ENCODE measurements around the gene PCBP3. TPM values are rescaled to one million over a fixed set of nuclear protein-coding genes. Genes with fewer than 3 reads are reported as not detected.

PCBP3 gene
- total RNA-seq, 1 donor from 2014 or later, result 11.8 TPM

DNA sequence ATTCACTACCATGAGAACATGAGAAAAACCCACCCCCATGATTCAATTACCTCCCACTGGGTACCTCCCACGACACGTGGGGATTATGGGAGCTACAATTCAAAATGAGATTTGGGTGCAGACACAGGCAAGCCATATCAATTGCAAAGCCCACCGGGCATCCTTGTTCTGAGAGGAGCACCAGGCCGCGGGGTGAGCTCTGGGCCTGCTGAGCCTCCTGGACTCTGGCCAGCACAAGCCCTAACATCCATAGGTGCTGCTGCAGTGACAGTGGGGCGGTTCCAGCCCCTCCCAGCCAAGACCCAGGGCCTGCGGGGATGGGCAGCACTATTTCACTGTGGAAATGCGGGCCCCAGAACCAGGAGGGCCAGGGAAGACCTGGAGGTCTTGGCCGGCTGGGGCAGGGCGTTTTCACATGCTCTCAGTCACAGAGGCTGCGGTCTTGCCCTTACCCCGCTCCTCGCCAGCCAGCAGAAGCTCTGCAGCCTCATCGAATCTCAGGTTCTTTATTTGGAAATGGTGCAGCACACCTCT is 103.8 kb downstream of the PCBP3 start:
- H3K27ac Mint-ChIP-seq (ENCODE audit: unreplicated experiment), result peak overlapping the region; percentile 71
- peaks cover 13% of the 10 kb centered on the region for H3K36me3 Mint-ChIP-seq (ENCODE audit: low read depth)
- TF ChIP-seq, protein P1, sequence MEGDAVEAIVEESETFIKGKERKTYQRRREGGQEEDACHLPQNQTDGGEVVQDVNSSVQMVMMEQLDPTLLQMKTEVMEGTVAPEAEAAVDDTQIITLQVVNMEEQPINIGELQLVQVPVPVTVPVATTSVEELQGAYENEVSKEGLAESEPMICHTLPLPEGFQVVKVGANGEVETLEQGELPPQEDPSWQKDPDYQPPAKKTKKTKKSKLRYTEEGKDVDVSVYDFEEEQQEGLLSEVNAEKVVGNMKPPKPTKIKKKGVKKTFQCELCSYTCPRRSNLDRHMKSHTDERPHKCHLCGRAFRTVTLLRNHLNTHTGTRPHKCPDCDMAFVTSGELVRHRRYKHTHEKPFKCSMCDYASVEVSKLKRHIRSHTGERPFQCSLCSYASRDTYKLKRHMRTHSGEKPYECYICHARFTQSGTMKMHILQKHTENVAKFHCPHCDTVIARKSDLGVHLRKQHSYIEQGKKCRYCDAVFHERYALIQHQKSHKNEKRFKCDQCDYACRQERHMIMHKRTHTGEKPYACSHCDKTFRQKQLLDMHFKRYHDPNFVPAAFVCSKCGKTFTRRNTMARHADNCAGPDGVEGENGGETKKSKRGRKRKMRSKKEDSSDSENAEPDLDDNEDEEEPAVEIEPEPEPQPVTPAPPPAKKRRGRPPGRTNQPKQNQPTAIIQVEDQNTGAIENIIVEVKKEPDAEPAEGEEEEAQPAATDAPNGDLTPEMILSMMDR (IDR thresholded peaks at IDR 0.05), result no peak
- H3K4me3 Mint-ChIP-seq (ENCODE audit: unreplicated experiment), result no peak overlapping the region
- peak; percentile 64 for DNase-seq (ENCODE audit: low spot score)
- H3K4me1 Mint-ChIP-seq (ENCODE audit: low read depth), result peaks cover 23% of the 10 kb centered on the region
- H3K9me3 Mint-ChIP-seq (ENCODE audit: low read depth), result no peaks in the 10 kb centered on the region
- no peaks in the 10 kb centered on the region for H3K27me3 Mint-ChIP-seq (ENCODE audit: low read depth)

DNA sequence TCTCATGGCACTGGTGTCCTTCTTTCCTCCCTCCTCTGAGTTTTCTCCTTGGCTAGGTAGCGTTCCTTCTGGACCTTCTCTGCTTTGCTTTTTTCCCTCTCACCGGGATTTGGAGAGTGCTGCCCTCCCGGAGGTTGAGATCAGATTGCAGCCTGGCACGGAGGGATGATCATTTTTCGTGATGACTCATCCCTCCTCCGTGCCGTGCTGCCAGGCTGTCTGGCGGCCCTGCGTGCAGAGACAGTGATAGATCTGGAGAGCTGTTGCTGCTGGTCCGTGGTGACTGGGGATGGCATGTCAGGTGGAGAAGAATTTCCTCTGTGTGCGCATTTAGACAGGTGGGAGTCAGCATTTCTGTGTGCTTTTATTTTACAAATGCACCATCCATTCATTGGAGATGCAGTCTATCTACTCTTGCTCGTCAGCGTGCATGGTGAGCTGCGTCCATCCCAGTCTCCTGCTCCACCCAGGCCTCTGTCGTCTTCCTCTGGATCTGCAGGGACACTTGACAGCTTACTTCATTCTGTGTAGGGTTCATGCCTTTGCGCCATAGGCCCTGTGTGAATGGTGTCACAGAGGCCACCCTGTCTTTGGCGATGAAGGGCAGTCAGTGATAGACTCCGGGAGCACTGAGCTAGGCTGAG is 104.4 kb downstream of the PCBP3 start:
- H3K4me1 Mint-ChIP-seq (ENCODE audit: low read depth), result peaks cover 23% of the 10 kb centered on the region
- DNase-seq (ENCODE audit: low spot score), result peak; percentile 81
- TF ChIP-seq, protein P1 (IDR thresholded peaks at IDR 0.05), result peak; percentile 43
- H3K27me3 Mint-ChIP-seq (ENCODE audit: low read depth), result no peaks in the 10 kb centered on the region
- peak overlapping the region; percentile 26 for H3K4me3 Mint-ChIP-seq (ENCODE audit: unreplicated experiment)
- peak overlapping the region; percentile 71 for H3K27ac Mint-ChIP-seq (ENCODE audit: unreplicated experiment)
- peaks cover 13% of the 10 kb centered on the region for H3K36me3 Mint-ChIP-seq (ENCODE audit: low read depth)
- H3K9me3 Mint-ChIP-seq (ENCODE audit: low read depth), result no peaks in the 10 kb centered on the region

DNA sequence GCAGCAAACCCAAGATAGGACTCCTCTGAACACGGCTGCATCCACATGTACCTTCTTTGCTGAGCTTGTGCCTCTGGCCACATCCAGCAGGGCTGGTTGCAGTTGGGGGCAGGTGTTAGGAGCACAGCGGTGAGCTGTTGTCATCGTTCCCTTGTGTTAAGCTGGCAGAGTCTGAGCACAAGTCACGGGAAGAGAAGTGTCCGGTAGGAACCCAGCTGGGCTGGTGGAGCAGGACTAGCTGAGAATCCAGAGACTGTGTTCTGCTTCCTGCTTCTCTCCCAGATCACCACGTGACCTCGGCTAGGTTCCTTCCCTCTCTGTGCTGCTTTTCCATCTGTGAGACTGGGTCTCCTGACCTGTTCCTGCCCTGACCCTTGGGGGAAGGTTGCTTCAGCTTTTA is 105.1 kb downstream of the PCBP3 start:
- peak overlapping the region; percentile 17 for H3K27ac Mint-ChIP-seq (ENCODE audit: unreplicated experiment)
- H3K4me1 Mint-ChIP-seq (ENCODE audit: low read depth), result peaks cover 23% of the 10 kb centered on the region
- no peaks in the 10 kb centered on the region for H3K9me3 Mint-ChIP-seq (ENCODE audit: low read depth)
- peaks cover 13% of the 10 kb centered on the region for H3K36me3 Mint-ChIP-seq (ENCODE audit: low read depth)
- TF ChIP-seq, protein P1 (IDR thresholded peaks at IDR 0.05), result no peak
- H3K4me3 Mint-ChIP-seq (ENCODE audit: unreplicated experiment), result no peak overlapping the region
- no peak for DNase-seq (ENCODE audit: low spot score)
- H3K27me3 Mint-ChIP-seq (ENCODE audit: low read depth), result no peaks in the 10 kb centered on the region

DNA sequence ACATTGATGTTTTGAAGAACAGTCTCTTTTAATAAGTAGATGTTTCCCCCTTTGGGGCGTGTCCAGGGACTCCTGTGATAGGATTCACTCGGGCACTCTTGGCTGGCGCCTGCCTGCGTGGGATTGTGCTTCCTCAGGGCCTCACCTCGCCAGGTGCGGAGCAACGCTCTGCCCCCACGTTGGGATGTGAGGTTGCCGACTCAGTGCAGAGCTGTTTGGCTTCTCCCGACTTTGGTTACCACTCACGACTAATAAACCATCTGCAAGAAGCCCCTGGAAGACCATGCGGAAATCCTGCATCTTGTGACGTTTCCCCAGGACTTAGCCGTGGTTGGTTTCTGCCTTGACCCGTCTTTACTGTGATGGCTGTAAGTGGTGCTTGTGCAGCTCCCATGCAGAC is 106.4 kb downstream of the PCBP3 start:
- H3K9me3 Mint-ChIP-seq (ENCODE audit: low read depth), result peaks cover 6% of the 10 kb centered on the region
- H3K36me3 Mint-ChIP-seq (ENCODE audit: low read depth), result peaks cover 10% of the 10 kb centered on the region
- H3K27ac Mint-ChIP-seq (ENCODE audit: unreplicated experiment), result no peak overlapping the region
- H3K27me3 Mint-ChIP-seq (ENCODE audit: low read depth), result no peaks in the 10 kb centered on the region
- peaks cover 23% of the 10 kb centered on the region for H3K4me1 Mint-ChIP-seq (ENCODE audit: low read depth)
- no peak for DNase-seq (ENCODE audit: low spot score)
- no peak overlapping the region for H3K4me3 Mint-ChIP-seq (ENCODE audit: unreplicated experiment)
- TF ChIP-seq, protein P1 (IDR thresholded peaks at IDR 0.05), result no peak

DNA sequence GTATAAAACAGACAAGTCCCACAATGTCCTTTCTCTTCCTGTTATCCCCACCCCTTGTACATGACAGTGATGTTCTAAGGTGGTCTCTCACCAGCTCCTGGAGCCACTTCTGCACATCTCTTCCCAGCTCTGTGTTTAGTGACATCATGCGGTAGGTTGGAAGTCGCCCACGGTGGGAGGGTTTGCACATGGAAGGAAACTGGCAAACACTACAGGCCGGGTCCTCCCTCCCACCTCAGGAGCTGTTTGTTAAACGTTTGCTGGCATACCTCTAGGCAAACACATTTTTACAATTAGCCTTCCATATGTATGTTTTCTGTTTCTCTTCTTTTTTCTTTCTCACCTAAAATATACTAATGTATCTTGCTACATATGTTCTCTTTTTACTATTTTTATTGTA is 107.4 kb downstream of the PCBP3 start:
- Mint-ChIP-seq H3K4me1 (ENCODE audit: low read depth) (peaks cover 23% of the 10 kb centered on the region), H3K36me3 (ENCODE audit: low read depth) (peaks cover 6% of the 10 kb centered on the region), H3K9me3 (ENCODE audit: low read depth) (peaks cover 16% of the 10 kb centered on the region), H3K27me3 (ENCODE audit: low read depth) (no peaks in the 10 kb centered on the region), H3K27ac (ENCODE audit: unreplicated experiment) (no peak overlapping the region), H3K4me3 (ENCODE audit: unreplicated experiment) (no peak overlapping the region)
- no peak for DNase-seq (ENCODE audit: low spot score)
- TF ChIP-seq, protein P1 (IDR thresholded peaks at IDR 0.05), result no peak

Data from chondrocyte (in vitro differentiated cells).